AG04450 (cell line): ENCODE results near the gene TET1. TPM values are rescaled to one million over a fixed set of nuclear protein-coding genes. Genes with fewer than 3 reads are reported as not detected.
"Not testable (repeated sequence)": the region's sequence is repeated elsewhere in the genome, so short reads cannot be mapped to it uniquely, and the experiment has no call there.

Source experiments
- CTCF ChIA-PET: fragments of 300-600, 350-600 bp; formaldehyde crosslinking; extraction: SDS; loops from one replicate; lab custom pipeline; 2022; ENCODE audit warnings: antibody characterized with exemption, inconsistent platforms; lab: Charles Lee
- POLR2A ChIA-PET: fragments of 350-600 bp; formaldehyde crosslinking; extraction: SDS; loops from one replicate; lab custom pipeline; 2021; ENCODE audit warnings: antibody characterized with exemption, inconsistent platforms; lab: Yijun Ruan, JAX
- DNase-seq: peaks from one replicate; pipeline ENCODE4 v3.0.0-alpha.2; 2011; ENCODE audit warnings: low read depth, low spot score
- H3K27ac ChIP-seq: one replicate; pipeline ENCODE4 v1.5.1; 2012; ENCODE audit warnings: low read depth, low read length, control low read depth
- H3K27me3 ChIP-seq: one replicate; pipeline ENCODE4 v1.6.0; 2012; ENCODE audit warnings: low read length; ENCODE audit not compliant: control insufficient read depth, insufficient read depth
- H3K4me3 ChIP-seq: 2 replicates; pipeline ENCODE4 v1.5.1; 2011; ENCODE audit warnings: mild to moderate bottlenecking, low read depth, low read length, control low read depth
- H3K9me3 ChIP-seq: 2 replicates; pipeline ENCODE4 v1.5.1; 2012; ENCODE audit warnings: low read length; ENCODE audit not compliant: control insufficient read depth, insufficient read depth
- CTCF ChIP-seq: IDR thresholded peaks from 2 replicates; pipeline ENCODE4 v1.5.1; 2011; ENCODE audit warnings: low read depth, low read length, control low read depth, inconsistent platforms
- polyA plus RNA-seq: library from polyadenylated mRNA; depleted of rRNA; stranded (reverse); fragments of >200 nt; gene quantifications from 2 replicates; pipeline ENCODE4 v1.2.3, GENCODE V29; 2011

The TET1 gene
- polyA plus RNA-seq, 1 experiment, result 3.4 TPM

GRCh38 chr10:68684413-68684812 lies 124.3 kb downstream of the TET1 start:
- ChIA-PET CTCF (no interaction called here), POLR2A (no interaction called here)
- Histone ChIP-seq H3K4me3 (no peak overlapping the region), H3K27ac (no peak overlapping the region), H3K27me3 (no peaks in the 10 kb centered on the region), H3K9me3 (no peaks in the 10 kb centered on the region)
- no peak for DNase-seq
- no peak for TF ChIP-seq CTCF

GRCh38 chr10:68696018-68696417 lies 135.9 kb downstream of the TET1 start:
- H3K27me3 ChIP-seq, result no peaks in the 10 kb centered on the region
- H3K4me3 ChIP-seq, result no peak overlapping the region
- DNase-seq, result no peak
- no peak for TF ChIP-seq CTCF
- H3K9me3 ChIP-seq, result no peaks in the 10 kb centered on the region
- CTCF ChIA-PET, result interaction anchor here (1.1 kb wide), 1 partner anchor 151 kb away, joined by 3 read pairs; no protein-coding TSS in a partner anchor
- H3K27ac ChIP-seq, result no peak overlapping the region
- POLR2A ChIA-PET, result interaction anchor here (0.5 to 0.6 kb wide), 3 partner anchors 147 to 188 kb away, joined by 3 to 6 read pairs (median 3); no protein-coding TSS in a partner anchor

- no peaks in the 10 kb centered on the region for H3K9me3 ChIP-seq
- ChIA-PET POLR2A (no interaction called here), CTCF (no interaction called here)
- TF ChIP-seq CTCF, result no peak
- no peak for DNase-seq
- H3K27ac ChIP-seq, result no peak overlapping the region
- no peak overlapping the region for H3K4me3 ChIP-seq
- H3K27me3 ChIP-seq, result no peaks in the 10 kb centered on the region
These were observed 137.0 kb downstream of the TET1 start for GRCh38 chr10:68697106-68697505.

- no peak for DNase-seq
- Histone ChIP-seq H3K27ac (no peak overlapping the region), H3K4me3 (no peak overlapping the region), H3K9me3 (no peaks in the 10 kb centered on the region), H3K27me3 (no peaks in the 10 kb centered on the region)
- TF ChIP-seq CTCF, result no peak
- ChIA-PET CTCF (no interaction called here), POLR2A (interaction anchor here (0.6 kb wide), 1 partner anchor 512 kb away, joined by 4 read pairs; no protein-coding TSS in a partner anchor)
These were observed 140.1 kb downstream of the TET1 start for GRCh38 chr10:68700197-68700596.

GRCh38 chr10:68705548-68705947 lies 145.4 kb downstream of the TET1 start:
- no peak for DNase-seq
- POLR2A ChIA-PET, result no interaction called here
- Histone ChIP-seq H3K27me3 (no peaks in the 10 kb centered on the region), H3K4me3 (no peak overlapping the region), H3K9me3 (no peaks in the 10 kb centered on the region), H3K27ac (no peak overlapping the region)
- TF ChIP-seq CTCF, result no peak
- CTCF ChIA-PET, result no interaction called here

- DNase-seq, H3K27ac ChIP-seq, H3K4me3 ChIP-seq, CTCF ChIA-PET, H3K27me3 ChIP-seq, H3K9me3 ChIP-seq: not testable (repeated sequence)
- POLR2A ChIA-PET, result interaction anchor here (0.7 kb wide), 1 partner anchor 37 kb away, joined by 6 read pairs; no protein-coding TSS in a partner anchor
These were observed 148.8 kb downstream of the TET1 start for GRCh38 chr10:68708987-68709386.

- H3K4me3 ChIP-seq, H3K9me3 ChIP-seq, CTCF ChIA-PET, H3K27me3 ChIP-seq, H3K27ac ChIP-seq, DNase-seq: not testable (repeated sequence)
- POLR2A ChIA-PET, result interaction anchor here (0.7 kb wide), 1 partner anchor 13 kb away, joined by 4 read pairs; no protein-coding TSS in a partner anchor
These were observed 152.9 kb downstream of the TET1 start for GRCh38 chr10:68713065-68713464.
